Mammary microvascular endothelial cell (primary cell): ENCODE measurements around the gene PGM2L1. TPM values are rescaled to one million over a fixed set of nuclear protein-coding genes. Genes with fewer than 3 reads are reported as not detected.

Experiments
- total RNA-seq: library from RNA; depleted of rRNA; stranded (reverse); fragments of >200 nt; gene quantifications from 2 replicates; pipeline ENCODE4 v1.2.3, GENCODE V29; 2015

The PGM2L1 gene
- total RNA-seq: 7.3 and 7.5 TPM in 2 replicates

DNA sequence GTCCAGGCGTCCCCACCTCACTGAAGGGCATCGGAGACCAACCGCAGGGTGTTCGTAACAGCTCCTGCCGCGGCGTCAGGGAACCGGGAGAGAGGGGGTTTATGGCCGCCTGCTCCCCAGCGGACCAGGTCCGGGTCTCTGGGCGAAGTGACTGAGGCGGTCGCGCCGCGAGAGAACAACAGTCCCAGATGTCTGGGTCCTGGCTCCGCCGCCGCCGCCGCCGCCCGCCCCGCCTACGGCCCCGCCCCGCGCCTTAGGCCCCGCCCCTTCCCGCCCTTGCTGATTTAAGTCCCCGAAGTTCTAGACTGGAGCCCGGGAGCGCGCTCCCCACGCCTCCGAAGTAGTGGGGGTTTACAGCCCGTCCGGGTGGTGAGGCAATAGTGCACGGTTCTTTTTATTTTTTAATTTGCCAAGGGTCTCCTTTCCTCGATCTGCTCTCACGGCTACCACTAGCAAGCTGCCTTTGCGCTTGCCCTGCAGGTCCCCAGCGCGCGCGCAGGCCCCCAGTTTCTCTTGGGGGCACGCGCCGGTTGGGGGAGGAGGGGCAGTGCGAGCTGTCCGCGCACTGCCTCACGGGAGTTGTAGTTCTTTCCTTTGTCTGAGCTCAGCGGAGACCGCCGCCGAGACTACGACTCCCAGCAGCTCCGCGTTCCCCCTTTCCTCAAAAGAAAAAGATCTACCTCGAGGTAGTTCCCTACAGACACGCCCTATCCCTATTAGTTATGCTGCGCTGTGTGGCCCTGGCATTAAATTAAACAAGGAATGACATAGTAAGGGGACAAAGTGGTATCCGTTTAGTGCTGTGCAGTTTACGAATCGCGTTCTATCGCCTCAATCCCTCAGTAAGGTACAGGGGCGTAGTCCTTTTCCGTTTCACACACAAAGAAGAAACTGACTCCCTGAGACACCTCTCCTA lies at the start of gene PGM2L1:
PGM2L1 (minus strand) TSS at position 190 of the 916 bp plus-strand sequence. CDS start 272 bp downstream, outside the sequence.

DNA sequence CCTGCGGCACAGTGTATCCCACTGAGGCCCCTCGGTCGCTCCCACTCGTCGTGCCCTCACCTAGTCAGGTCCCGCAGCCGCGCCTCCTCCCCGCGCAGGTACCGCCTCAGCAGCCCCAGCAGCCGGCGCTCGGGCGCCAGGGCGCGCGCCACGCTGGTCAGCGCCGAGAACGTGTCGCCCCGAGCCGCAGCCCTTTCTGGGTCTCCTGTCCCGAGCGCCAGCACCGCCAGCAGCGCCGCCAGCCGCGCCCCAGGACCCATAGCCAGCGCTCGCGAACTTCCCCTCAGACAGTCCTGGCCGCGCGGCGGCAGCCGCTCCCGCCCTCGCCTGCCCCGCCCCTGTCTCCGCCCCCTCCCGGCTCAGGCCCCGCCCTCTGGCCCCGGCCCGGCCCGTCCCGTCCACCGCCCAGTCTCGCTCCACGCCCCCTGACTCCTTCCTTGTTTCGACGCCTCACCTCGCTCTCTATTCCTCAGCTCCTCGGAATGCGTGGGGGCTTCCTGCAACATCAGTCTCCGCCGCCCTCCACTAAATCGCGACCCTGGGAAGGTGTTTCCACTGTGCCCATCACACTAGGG lies 86.8 kb downstream of the PGM2L1 start, which contains the start of gene P4HA3:
P4HA3 (minus strand) TSS at position 289 of the 575 bp plus-strand sequence; CDS start at position 260, 29 bp downstream.

Other genes starting within 250 kb of the PGM2L1 start
- 14.2 and 14.7 TPM in 2 replicates for gene C2CD3, start 227.4 kb downstream of the PGM2L1 start, total RNA-seq
- 20.5 and 30.0 TPM in 2 replicates for gene PPME1, start 227.1 kb downstream of the PGM2L1 start, total RNA-seq
- 5.7 and 7.3 TPM in 2 replicates for gene P4HA3, start 86.8 kb downstream of the PGM2L1 start, total RNA-seq
- 0.15 and 0.27 TPM in 2 replicates for gene KCNE3, start 69.1 kb upstream of the PGM2L1 start, total RNA-seq
- 1.2 and 2.6 TPM in 2 replicates for gene LIPT2, start 95.3 kb upstream of the PGM2L1 start, total RNA-seq
- gene POLD3, start 194.1 kb upstream of the PGM2L1 start, total RNA-seq: 11.9 and 12.6 TPM in 2 replicates